ENCODE results near the gene APOL3.
"Not testable (repeated sequence)": the region's sequence is repeated elsewhere in the genome, so short reads cannot be mapped to it uniquely, and the experiment has no call there.

The APOL3 gene

GRCh38 chr22:36143956-36144355 is 16.6 kb downstream of the APOL3 start:
- no peaks in the 10 kb centered on the region for H3K9me3 ChIP-seq (ENCODE audit: insufficient read depth, low read depth, low read length)
- no peaks in the 10 kb centered on the region for H3K27me3 ChIP-seq (ENCODE audit: insufficient read depth, low read length)
- H3K36me3 ChIP-seq (ENCODE audit: insufficient read depth, low read depth, low read length): no peaks in the 10 kb centered on the region
- no peak overlapping the region for H3K27ac ChIP-seq (ENCODE audit: low read length)
- H3K4me3 ChIP-seq (ENCODE audit: low read length): no peak overlapping the region
- H3K4me1 ChIP-seq (ENCODE audit: insufficient read depth, low read length): peaks cover 9% of the 10 kb centered on the region
- H3K9ac ChIP-seq (ENCODE audit: low read depth, low read length): no peak overlapping the region

GRCh38 chr22:36143066-36143815 is 17.3 kb downstream of the APOL3 start:
- H3K27ac ChIP-seq (ENCODE audit: low read length): no peak overlapping the region

DNA sequence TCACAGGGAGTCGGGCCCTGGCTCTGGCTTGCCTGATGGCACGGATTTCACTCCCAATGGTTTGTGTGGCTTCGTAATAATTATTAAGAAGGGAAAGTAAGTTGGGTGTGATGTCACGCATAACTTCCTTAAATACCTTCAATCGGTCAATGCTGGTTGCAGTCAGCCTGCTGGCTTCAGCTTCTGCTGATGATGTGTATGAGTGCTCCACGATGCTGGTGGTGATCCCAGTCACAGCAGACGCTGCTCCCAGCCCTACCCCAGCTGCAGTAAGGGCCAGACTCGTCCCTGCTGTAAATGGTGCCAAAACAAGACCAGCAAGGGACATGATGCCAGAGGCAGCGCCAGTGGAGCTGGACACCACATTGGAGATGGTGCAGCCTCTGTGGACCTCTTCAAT is 19.1 kb downstream of the APOL3 start:
- Histone ChIP-seq H3K9ac (ENCODE audit: low read depth, low read length) (no peak overlapping the region), H3K9me3 (ENCODE audit: insufficient read depth, low read depth, low read length) (no peaks in the 10 kb centered on the region), H3K27me3 (ENCODE audit: insufficient read depth, low read length) (no peaks in the 10 kb centered on the region), H3K27ac (ENCODE audit: low read length) (no peak overlapping the region), H3K4me1 (ENCODE audit: insufficient read depth, low read length) (peaks cover 9% of the 10 kb centered on the region), H3K36me3 (ENCODE audit: insufficient read depth, low read depth, low read length) (no peaks in the 10 kb centered on the region), H3K4me3 (ENCODE audit: low read length) (no peak overlapping the region)

More at GRCh38 chr22:36143066-36143815, 17.3 kb downstream of the APOL3 start:
- Histone ChIP-seq H3K9ac (ENCODE audit: low read depth, low read length) (no peak overlapping the region), H3K36me3 (ENCODE audit: insufficient read depth, low read depth, low read length) (no peaks in the 10 kb centered on the region), H3K9me3 (ENCODE audit: insufficient read depth, low read depth, low read length) (no peaks in the 10 kb centered on the region), H3K4me3 (ENCODE audit: low read length) (no peak overlapping the region), H3K4me1 (ENCODE audit: insufficient read depth, low read length) (peaks cover 9% of the 10 kb centered on the region), H3K27me3 (ENCODE audit: insufficient read depth, low read length) (no peaks in the 10 kb centered on the region)

GRCh38 chr22:36138709-36139108 is 21.8 kb downstream of the APOL3 start:
- not testable (repeated sequence) for H3K4me1 ChIP-seq (ENCODE audit: insufficient read depth, low read length); H3K9me3 ChIP-seq (ENCODE audit: insufficient read depth, low read depth, low read length); H3K27ac ChIP-seq (ENCODE audit: low read length); H3K27me3 ChIP-seq (ENCODE audit: insufficient read depth, low read length); H3K36me3 ChIP-seq (ENCODE audit: insufficient read depth, low read depth, low read length); H3K4me3 ChIP-seq (ENCODE audit: low read length); H3K9ac ChIP-seq (ENCODE audit: low read depth, low read length)

DNA sequence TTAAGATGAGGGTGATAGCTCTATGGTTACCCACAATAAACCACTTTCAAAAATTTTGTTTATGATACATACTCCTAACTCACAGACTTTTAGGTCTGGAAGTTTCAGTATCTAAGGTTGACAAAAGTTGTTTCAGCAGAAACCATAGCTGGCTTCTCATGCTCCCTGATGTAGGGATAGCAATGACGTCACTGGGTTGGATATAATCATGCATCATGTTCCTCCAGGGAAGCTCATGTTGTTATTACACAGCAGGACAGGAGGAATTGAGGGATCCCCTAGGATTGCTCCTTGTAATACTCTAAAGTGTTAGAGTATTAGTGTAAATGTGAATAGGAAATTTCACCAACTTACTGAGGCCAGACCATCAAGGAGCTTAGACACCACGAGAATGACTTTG is 23.6 kb downstream of the APOL3 start:
- H3K36me3 ChIP-seq (ENCODE audit: insufficient read depth, low read depth, low read length): no peaks in the 10 kb centered on the region
- H3K27ac ChIP-seq (ENCODE audit: low read length): no peak overlapping the region
- H3K27me3 ChIP-seq (ENCODE audit: insufficient read depth, low read length): no peaks in the 10 kb centered on the region
- H3K9me3 ChIP-seq (ENCODE audit: insufficient read depth, low read depth, low read length): no peaks in the 10 kb centered on the region
- no peak overlapping the region for H3K4me3 ChIP-seq (ENCODE audit: low read length)
- H3K4me1 ChIP-seq (ENCODE audit: insufficient read depth, low read length): peaks cover 9% of the 10 kb centered on the region
- no peak overlapping the region for H3K9ac ChIP-seq (ENCODE audit: low read depth, low read length)

DNA sequence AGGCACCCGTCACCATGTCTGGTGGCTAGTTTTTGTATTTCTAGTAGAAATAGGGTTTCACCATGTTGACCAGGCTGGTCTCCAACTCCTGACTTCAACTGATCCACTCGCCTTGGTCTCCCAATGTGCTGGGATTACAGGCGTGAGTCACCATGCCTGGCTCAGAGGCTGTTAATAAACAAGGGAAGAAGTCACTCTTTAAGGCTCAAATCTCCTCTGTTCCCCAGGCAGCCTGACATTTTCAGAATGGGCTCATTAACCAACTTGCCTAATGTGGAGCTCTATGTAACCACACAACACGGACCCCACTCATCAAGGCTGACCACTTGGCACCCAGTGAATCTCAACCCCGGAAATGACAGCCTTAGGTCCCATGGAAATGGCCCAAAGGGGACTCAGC is 24.1 kb downstream of the APOL3 start:
- no peaks in the 10 kb centered on the region for H3K36me3 ChIP-seq (ENCODE audit: insufficient read depth, low read depth, low read length)
- H3K27me3 ChIP-seq (ENCODE audit: insufficient read depth, low read length): no peaks in the 10 kb centered on the region
- H3K9me3 ChIP-seq (ENCODE audit: insufficient read depth, low read depth, low read length): no peaks in the 10 kb centered on the region
- H3K27ac ChIP-seq (ENCODE audit: low read length): no peak overlapping the region
- H3K9ac ChIP-seq (ENCODE audit: low read depth, low read length): no peak overlapping the region
- H3K4me1 ChIP-seq (ENCODE audit: insufficient read depth, low read length): peaks cover 9% of the 10 kb centered on the region
- no peak overlapping the region for H3K4me3 ChIP-seq (ENCODE audit: low read length)

DNA sequence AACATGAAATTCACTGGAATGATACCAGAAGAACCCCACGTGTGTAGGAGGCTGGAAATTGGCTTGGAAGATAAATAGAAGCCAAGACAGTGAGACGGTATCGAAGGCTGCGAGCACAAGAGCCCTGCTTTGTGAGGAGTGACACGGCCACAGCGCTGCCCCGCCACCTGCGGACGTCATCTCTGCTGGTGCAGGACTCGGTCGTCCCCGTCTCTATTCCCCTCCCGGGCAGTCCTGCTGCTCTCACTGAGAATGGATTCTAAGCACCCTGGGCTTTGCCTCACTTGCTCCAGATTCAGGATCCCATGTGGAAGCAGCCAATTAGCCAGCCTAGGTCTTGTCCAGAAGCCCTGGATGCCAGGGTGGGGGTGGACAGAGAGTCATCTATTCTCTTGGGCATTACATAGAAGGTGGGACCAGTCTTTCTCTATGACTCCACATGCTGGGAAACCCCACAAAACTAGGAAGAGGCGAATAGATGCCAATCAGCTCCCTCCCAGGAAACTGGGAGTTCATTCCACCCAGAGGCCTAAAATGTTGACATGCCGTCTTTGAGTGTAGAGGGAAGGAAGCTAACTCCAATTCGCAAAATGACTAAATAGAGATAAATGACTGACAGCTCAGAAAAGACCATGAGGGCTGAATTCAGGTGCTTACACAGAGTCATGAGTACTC is 25.1 kb downstream of the APOL3 start:
- Histone ChIP-seq H3K9me3 (ENCODE audit: insufficient read depth, low read depth, low read length) (no peaks in the 10 kb centered on the region), H3K4me1 (ENCODE audit: insufficient read depth, low read length) (peaks cover under 1% of the 10 kb centered on the region; the same call in 1 of the 2 replicates), H3K9ac (ENCODE audit: low read depth, low read length) (no peak overlapping the region), H3K4me3 (ENCODE audit: low read length) (no peak overlapping the region), H3K27ac (ENCODE audit: low read length) (no peak overlapping the region), H3K36me3 (ENCODE audit: insufficient read depth, low read depth, low read length) (no peaks in the 10 kb centered on the region), H3K27me3 (ENCODE audit: insufficient read depth, low read length) (no peaks in the 10 kb centered on the region)

DNA sequence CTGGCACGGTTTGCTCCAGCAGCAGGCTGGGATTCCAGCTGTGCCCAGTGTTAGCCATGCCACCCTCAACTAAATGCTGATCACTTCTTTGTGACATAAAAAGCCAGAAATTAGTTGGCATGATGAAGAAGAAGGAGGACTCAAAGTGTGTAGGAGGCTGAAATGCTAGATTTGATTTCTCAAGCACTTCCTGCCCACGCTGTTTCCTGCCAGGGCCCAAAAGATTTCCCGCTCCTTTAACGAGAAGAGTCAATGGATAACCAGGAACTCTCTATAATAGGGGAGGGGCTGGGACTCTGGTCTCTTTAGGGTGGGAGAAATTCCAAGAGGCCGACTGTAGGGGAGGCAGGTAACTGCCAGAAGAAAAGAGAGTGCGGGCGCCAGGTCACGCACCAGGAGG is 26.4 kb downstream of the APOL3 start:
- Histone ChIP-seq H3K9ac (ENCODE audit: low read depth, low read length) (no peak overlapping the region), H3K27ac (ENCODE audit: low read length) (no peak overlapping the region), H3K36me3 (ENCODE audit: insufficient read depth, low read depth, low read length) (no peaks in the 10 kb centered on the region), H3K4me3 (ENCODE audit: low read length) (no peak overlapping the region), H3K4me1 (ENCODE audit: insufficient read depth, low read length) (0 out of 2 replicates have a peak, but pooled peaks cover 3% of the 10 kb centered on the region), H3K9me3 (ENCODE audit: insufficient read depth, low read depth, low read length) (no peaks in the 10 kb centered on the region), H3K27me3 (ENCODE audit: insufficient read depth, low read length) (no peaks in the 10 kb centered on the region)

DNA sequence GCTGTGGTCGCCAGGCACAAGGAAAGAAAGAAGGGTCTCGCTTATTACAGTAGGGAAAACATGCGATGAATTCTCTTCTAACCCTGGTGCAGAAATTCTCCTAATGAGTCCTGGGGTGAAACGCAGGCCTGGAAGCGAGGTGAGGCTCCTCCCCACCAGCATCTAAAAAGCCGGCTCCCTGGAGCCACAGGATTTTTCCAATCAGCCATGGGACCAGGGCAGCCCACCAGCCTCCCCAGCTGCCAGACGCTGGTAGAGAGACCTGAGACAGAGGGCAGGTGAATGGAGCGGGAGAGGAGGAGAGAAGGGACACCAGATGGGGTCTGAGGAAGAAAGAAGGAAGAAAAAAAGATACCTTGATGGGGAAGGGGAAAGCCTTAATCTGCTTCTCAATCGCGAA is 28.6 kb downstream of the APOL3 start:
- Histone ChIP-seq H3K9me3 (ENCODE audit: insufficient read depth, low read depth, low read length) (no peaks in the 10 kb centered on the region), H3K36me3 (ENCODE audit: insufficient read depth, low read depth, low read length) (no peaks in the 10 kb centered on the region), H3K4me1 (ENCODE audit: insufficient read depth, low read length) (0 out of 2 replicates have a peak, but pooled peaks cover 3% of the 10 kb centered on the region), H3K4me3 (ENCODE audit: low read length) (no peak overlapping the region), H3K27me3 (ENCODE audit: insufficient read depth, low read length) (no peaks in the 10 kb centered on the region), H3K9ac (ENCODE audit: low read depth, low read length) (no peak overlapping the region), H3K27ac (ENCODE audit: low read length) (no peak overlapping the region)

DNA sequence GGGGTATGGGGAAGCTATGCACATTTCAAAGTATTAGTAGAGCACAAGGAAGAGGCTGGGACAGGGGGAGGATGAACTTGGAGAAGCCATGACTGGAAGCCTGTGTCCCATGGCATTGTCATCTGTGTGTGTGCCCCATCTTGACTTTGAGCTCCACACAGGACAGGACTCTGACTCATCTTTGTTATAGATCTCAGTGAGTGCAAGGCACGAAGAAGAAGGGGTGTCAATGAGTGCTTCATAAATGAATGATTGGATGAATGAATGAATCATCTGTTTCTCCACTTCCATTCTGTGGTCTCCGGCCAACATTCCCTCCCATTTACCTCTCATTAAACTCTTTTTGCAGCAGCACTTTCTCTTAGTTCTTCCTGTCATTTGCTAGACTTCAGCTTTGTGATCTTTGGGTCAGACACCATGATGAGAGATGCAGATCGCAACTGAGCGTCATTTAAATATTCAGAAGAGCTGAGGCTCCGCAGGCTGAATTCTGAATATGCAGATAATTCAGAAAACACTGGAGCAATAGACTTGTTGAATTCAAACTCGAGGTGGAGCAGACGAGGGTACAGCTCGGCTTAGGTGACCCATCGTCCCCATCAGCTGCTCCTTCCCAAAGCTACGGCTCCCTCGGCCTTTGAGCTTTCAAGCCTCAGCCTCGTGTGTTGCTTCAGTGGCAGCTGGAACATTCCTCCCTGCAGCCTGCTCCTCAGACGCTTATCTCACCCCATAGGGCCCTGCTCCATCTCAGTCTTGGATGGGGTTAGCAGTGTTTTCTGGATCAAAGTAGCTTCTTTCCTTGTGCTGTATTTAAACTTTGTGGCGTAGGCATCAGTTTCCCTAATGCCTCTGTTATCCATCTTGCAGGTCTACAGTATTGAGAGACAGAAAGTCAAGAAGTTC is 30.8 kb downstream of the APOL3 start:
- Histone ChIP-seq H3K9ac (ENCODE audit: low read depth, low read length) (no peak overlapping the region), H3K27ac (ENCODE audit: low read length) (no peak overlapping the region), H3K9me3 (ENCODE audit: insufficient read depth, low read depth, low read length) (no peaks in the 10 kb centered on the region), H3K4me3 (ENCODE audit: low read length) (no peak overlapping the region), H3K4me1 (ENCODE audit: insufficient read depth, low read length) (0 out of 2 replicates have a peak, but pooled peaks cover 3% of the 10 kb centered on the region), H3K27me3 (ENCODE audit: insufficient read depth, low read length) (peaks cover 14% of the 10 kb centered on the region), H3K36me3 (ENCODE audit: insufficient read depth, low read depth, low read length) (no peaks in the 10 kb centered on the region)

GRCh38 chr22:36129071-36129470 is 31.5 kb downstream of the APOL3 start:
- Histone ChIP-seq H3K4me3 (ENCODE audit: low read length) (no peak overlapping the region), H3K27ac (ENCODE audit: low read length) (no peak overlapping the region), H3K9me3 (ENCODE audit: insufficient read depth, low read depth, low read length) (no peaks in the 10 kb centered on the region), H3K9ac (ENCODE audit: low read depth, low read length) (no peak overlapping the region), H3K27me3 (ENCODE audit: insufficient read depth, low read length) (peaks cover 20% of the 10 kb centered on the region), H3K36me3 (ENCODE audit: insufficient read depth, low read depth, low read length) (no peaks in the 10 kb centered on the region), H3K4me1 (ENCODE audit: insufficient read depth, low read length) (0 out of 2 replicates have a peak, but pooled peaks cover 3% of the 10 kb centered on the region)
